K562 (cell line): ENCODE data around the gene GPC2. TPM values are rescaled to one million over a fixed set of nuclear protein-coding genes. Genes with fewer than 3 reads are reported as not detected.

Experiments
- ATAC-seq: fragments of 200-7000 bp; cut with Tn5 transposase; 3 replicates; pipeline ENCODE4 v1.9.1; 2020; ENCODE audit warnings: moderate library complexity
- BruUV-seq: library from RNA; stranded (reverse); fragments of 400-500 nt; replicated peaks from 2 replicates; lab custom pipeline; 2021; lab: Mats Ljungman, UMichigan
- CTCF ChIA-PET: fragments of 300-600 bp; formaldehyde crosslinking; extraction: SDS; loops from one replicate; lab custom pipeline; 2021; ENCODE audit warnings: low intra/inter-chr PET ratio; lab: Yijun Ruan, JAX
- POLR2A ChIA-PET: fragments of 300-600, 350-650 bp; sonication (Branson Sonifier 250); formaldehyde crosslinking; extraction: SDS; loops from one replicate; lab custom pipeline; 2021; ENCODE audit warnings: antibody characterized with exemption, inconsistent platforms; lab: Yijun Ruan, JAX
- DNase-seq, 4 experiments: peaks; one replicate each; pipeline versions ENCODE4 v3.0.0 to v3.0.0-alpha.2; 2011 to 2018; ENCODE audit warnings: low spot score in 3 of 4, mixed read lengths in 3 of 4; ENCODE audit errors: extremely low read depth in 1 of 4
- FAIRE-seq: peaks from 2 replicates; lab custom pipeline; 2011; peaks lifted over from hg19 to GRCh38; lab: Jason Lieb, UNC
- H2AFZ ChIP-seq: 2 replicates; pipeline ENCODE4 v1.6.0; 2011; ENCODE audit warnings: low read depth, low read length, control low read depth, inconsistent platforms
- H3K27ac ChIP-seq: fragments of 200-600 bp; 3 replicates; pipeline ENCODE4 v1.8.0; 2011; ENCODE audit warnings: low read depth, mild to moderate bottlenecking, control low read depth, inconsistent platforms, low read length, moderate library complexity, mixed read lengths; ENCODE audit errors: extremely low read depth
- H3K27me3 ChIP-seq, 2 experiments: fragments of 300-600 bp in 1 of 2; 2 replicates in 1 of 2; 3 replicates in 1 of 2; pipeline versions ENCODE4 v1.6.0 to v1.8.0; 2011; ENCODE audit warnings: inconsistent platforms in 2 of 2, low read length in 2 of 2, mild to moderate bottlenecking in 1 of 2, mixed read lengths in 1 of 2, moderate library complexity in 1 of 2; ENCODE audit not compliant: control insufficient read depth in 2 of 2, insufficient read depth in 2 of 2
- H3K36me3 ChIP-seq: fragments of 300-600 bp; 3 replicates; pipeline ENCODE4 v1.8.0; 2011; ENCODE audit warnings: mild to moderate bottlenecking, low read length, inconsistent platforms; ENCODE audit not compliant: control insufficient read depth, insufficient read depth
- H3K4me1 ChIP-seq, 2 experiments: fragments of 200-600 bp in 1 of 2; replicated peaks in 1 of 2; 2 replicates in 1 of 2; 3 replicates in 1 of 2; pipeline versions ENCODE4 v1.5.1 to v1.8.0; 2011; ENCODE audit warnings: inconsistent platforms in 2 of 2, low read length in 2 of 2, mild to moderate bottlenecking in 1 of 2, mixed read lengths in 1 of 2, moderate library complexity in 1 of 2; ENCODE audit not compliant: control insufficient read depth in 2 of 2, insufficient read depth in 2 of 2
- H3K4me2 ChIP-seq: 2 replicates; pipeline ENCODE4 v1.6.1; 2011; ENCODE audit warnings: low read length, control low read depth, inconsistent platforms, mixed read lengths; ENCODE audit not compliant: insufficient read depth
- H3K4me3 ChIP-seq: fragments of 200-600 bp; sonication (generic), shearing (Covaris generic); 2 replicates; pipeline ENCODE4 v1.5.1; 2016; ENCODE audit warnings: control low read depth, inconsistent platforms
- H3K79me2 ChIP-seq: fragments of 200-600 bp; 3 replicates; pipeline ENCODE4 v1.8.0; 2011; ENCODE audit warnings: low read length, inconsistent platforms; ENCODE audit not compliant: control insufficient read depth, insufficient read depth
- H3K9ac ChIP-seq, 2 experiments: 2 replicates each; pipeline versions ENCODE4 v1.6.0 to v1.6.1; 2011; ENCODE audit warnings: low read depth in 2 of 2, low read length in 2 of 2, control low read depth in 1 of 2, inconsistent platforms in 1 of 2, mild to moderate bottlenecking in 1 of 2, mixed read lengths in 1 of 2; ENCODE audit not compliant: insufficient read depth in 1 of 2
- H3K9me1 ChIP-seq: one replicate; pipeline ENCODE4 v1.6.0; 2011; ENCODE audit warnings: inconsistent platforms, mild to moderate bottlenecking, low read length, moderate library complexity; ENCODE audit not compliant: control insufficient read depth, insufficient read depth
- H3K9me3 ChIP-seq: replicated peaks from 2 replicates; pipeline ENCODE4 v1.5.1; 2011; ENCODE audit warnings: low read depth, low read length, inconsistent platforms; ENCODE audit not compliant: control insufficient read depth, insufficient read depth
- H4K20me1 ChIP-seq: replicated peaks from 2 replicates; pipeline ENCODE4 v1.6.1; 2011; ENCODE audit warnings: low read length, inconsistent platforms, mixed read lengths; ENCODE audit not compliant: control insufficient read depth, insufficient read depth
- CREM ChIP-seq: IDR thresholded peaks from 2 replicates; pipeline ENCODE4 v1.6.1; 2014; ENCODE audit warnings: antibody characterized with exemption, low read depth
- CTBP1 ChIP-seq: fragments of 450-650 bp; IDR thresholded peaks from 2 replicates; pipeline ENCODE4 v1.6.1; 2016; ENCODE audit warnings: borderline replicate concordance
- ETS1 ChIP-seq: conservative IDR thresholded peaks from 2 replicates; pipeline ENCODE4 v1.6.1; 2011; ENCODE audit warnings: low read depth, mild to moderate bottlenecking, low read length; ENCODE audit not compliant: control insufficient read depth
- GTF2F1 ChIP-seq: IDR thresholded peaks from 2 replicates; pipeline ENCODE4 v1.6.1; 2011; ENCODE audit warnings: low read depth, low read length, improper control_type of control experiment
- POLR2G ChIP-seq: fragments of 200-400 bp; formaldehyde crosslinking; IDR thresholded peaks from 2 replicates; pipeline ENCODE4 v1.6.1; 2017; ENCODE audit warnings: low read depth, mild to moderate bottlenecking, antibody characterized with exemption, low read length, moderate library complexity
- RBFOX2 ChIP-seq: fragments of 200-400 bp; formaldehyde crosslinking; IDR thresholded peaks from 2 replicates; pipeline ENCODE4 v1.6.1; 2017; ENCODE audit warnings: low read depth, mild to moderate bottlenecking, low read length, moderate library complexity
- WGBS: fragments of 100-300 bp; shearing (Covaris generic); methylation state at CpG from one replicate; pipeline ENCODE4 v1.1.6; 2016; ENCODE audit warnings: low coverage, mixed read lengths; ENCODE audit not compliant: insufficient coverage; ENCODE audit errors: missing lambda C conversion rate; 5-methylcytosine and 5-hydroxymethylcytosine counted together
- in situ Hi-C: fragments of 300-500 bp; cut with MboI; formaldehyde crosslinking; loops from 4 replicates; pipeline ENCODE4 v1.15.0; 2018; ENCODE audit warnings: inconsistent platforms, mixed read lengths
- intact Hi-C: fragments of 100-400 bp; cut with micrococcal nuclease; formaldehyde crosslinking; loops from 2 replicates; pipeline ENCODE4 v1.14.2; 2022
- polyA plus RNA-seq, 8 experiments: library from polyadenylated mRNA; depleted of rRNA in 4 of 8; stranded (reverse) in 5 of 8; unstranded in 3 of 8; fragments of >200 nt; fragmentation: Nextera tagmentation in 2 of 8; fragmentation: Illumina TruSeq in 1 of 8; extraction: Ambion mirVana in 2 of 8; extraction: Trizol in 1 of 8; gene quantifications; 2 replicates each; pipeline versions ENCODE4 v1.2.1 to v1.2.3, GENCODE V29; 2011 to 2014; ENCODE audit warnings: inconsistent platforms in 1 of 8, missing spikeins in 1 of 8
- total RNA-seq, 7 experiments: library from RNA; depleted of rRNA in 6 of 7; stranded (reverse); fragments of >200 nt in 6 of 7; fragmentation: Illumina TruSeq in 2 of 7; extraction: Trizol in 2 of 7; gene quantifications; 2 replicates each; pipeline versions ENCODE4 v1.2.1 to v1.2.3, GENCODE V29; 2011 to 2021; ENCODE audit warnings: low replicate concordance in 1 of 7
- TF ChIP-seq, protein P1 (sequence below): sonication (generic); formaldehyde crosslinking; IDR thresholded peaks from 2 replicates; pipeline ENCODE4 v1.4.0; 2020; ENCODE audit warnings: mild to moderate bottlenecking, missing genetic modification reagents

GPC2 gene
- total and polyA plus RNA-seq, 9 of the 15 experiments (the other 6 are each of a cell fraction or from before 2014, with no cell fraction given) = 0.06 to 7.7 (median 1.4) TPM; not detected in 1

GRCh38 chr7:100152937-100153666 lies 24.1 kb downstream of the GPC2 start:
- Histone ChIP-seq H3K9me1 (no peaks in the 10 kb centered on the region), H3K4me1 (peaks cover 31 to 75% of the 10 kb centered on the region in 2 experiments), H2AFZ (no peak overlapping the region), H3K27ac (no peak overlapping the region), H3K4me2 (no peak overlapping the region), H3K79me2 (peaks cover 43% of the 10 kb centered on the region), H3K4me3 (no peak overlapping the region), H3K9ac (peak overlapping the region in 1 of 2 experiments; percentile 83; a peak in 2 of 4 replicates), H3K36me3 (peaks cover 64% of the 10 kb centered on the region), H4K20me1 (peaks cover 10% of the 10 kb centered on the region), H3K27me3 (no peaks in the 10 kb centered on the region), H3K9me3 (no peaks in the 10 kb centered on the region)
- ChIA-PET CTCF (no interaction called here), POLR2A (interaction anchor here (0.8 kb wide), 1 partner anchor 24 kb away, joined by 6 read pairs; the partner anchor contains the start of gene GPC2)
- no peak for FAIRE-seq
- no peak for ATAC-seq
- 93% methylated on average over 14 of the region's 18 CpGs for WGBS
- intact Hi-C loops = no loop called here
- no peak for DNase-seq
- in situ Hi-C loops = no loop called here
- no TSS peak for BruUV-seq
- TF ChIP-seq GTF2F1 (no peak), CREM (no peak), RBFOX2 (peak; percentile 74), CTBP1 (no peak), ETS1 (no peak), POLR2G (peak; percentile 74)
- TF ChIP-seq, protein P1, sequence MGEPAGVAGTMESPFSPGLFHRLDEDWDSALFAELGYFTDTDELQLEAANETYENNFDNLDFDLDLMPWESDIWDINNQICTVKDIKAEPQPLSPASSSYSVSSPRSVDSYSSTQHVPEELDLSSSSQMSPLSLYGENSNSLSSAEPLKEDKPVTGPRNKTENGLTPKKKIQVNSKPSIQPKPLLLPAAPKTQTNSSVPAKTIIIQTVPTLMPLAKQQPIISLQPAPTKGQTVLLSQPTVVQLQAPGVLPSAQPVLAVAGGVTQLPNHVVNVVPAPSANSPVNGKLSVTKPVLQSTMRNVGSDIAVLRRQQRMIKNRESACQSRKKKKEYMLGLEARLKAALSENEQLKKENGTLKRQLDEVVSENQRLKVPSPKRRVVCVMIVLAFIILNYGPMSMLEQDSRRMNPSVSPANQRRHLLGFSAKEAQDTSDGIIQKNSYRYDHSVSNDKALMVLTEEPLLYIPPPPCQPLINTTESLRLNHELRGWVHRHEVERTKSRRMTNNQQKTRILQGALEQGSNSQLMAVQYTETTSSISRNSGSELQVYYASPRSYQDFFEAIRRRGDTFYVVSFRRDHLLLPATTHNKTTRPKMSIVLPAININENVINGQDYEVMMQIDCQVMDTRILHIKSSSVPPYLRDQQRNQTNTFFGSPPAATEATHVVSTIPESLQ (CRISPR knock-in tag) = 0 out of 2 replicates have a peak, but pooled peaks have one; percentile 50
